NCI-H345 (cell line): Measurements from ENCODE around the gene IL1R2.
"Not testable (repeated sequence)": the region's sequence is repeated elsewhere in the genome, so short reads cannot be mapped to it uniquely, and the experiment has no call there.

Source experiments
- DNase-seq: peaks from one replicate; lab custom pipeline; 2025; lab: John Stamatoyannopoulos, UW

The IL1R2 gene

GRCh38 chr2:102000012-102000411, 8.3 kb downstream of the IL1R2 start:
- no peak for DNase-seq

- DNase-seq = no peak
These were observed 9.3 kb downstream of the IL1R2 start for GRCh38 chr2:102000813-102001766.

- DNase-seq = peak; percentile 17
These were observed 10.0 kb downstream of the IL1R2 start for GRCh38 chr2:102001767-102002142.

- DNase-seq = no peak
These were observed 10.5 kb downstream of the IL1R2 start for GRCh38 chr2:102002228-102002627.

- not testable (repeated sequence) for DNase-seq
These were observed 11.1 kb downstream of the IL1R2 start for GRCh38 chr2:102002909-102003308.

GRCh38 chr2:102003696-102004095, 11.9 kb downstream of the IL1R2 start:
- no peak for DNase-seq

- DNase-seq = no peak
These were observed 12.8 kb downstream of the IL1R2 start for GRCh38 chr2:102004581-102004980.

GRCh38 chr2:102005449-102005848, 13.7 kb downstream of the IL1R2 start:
- no peak for DNase-seq

GRCh38 chr2:102005989-102006885, 14.5 kb downstream of the IL1R2 start:
- DNase-seq = no peak

- DNase-seq = no peak
These were observed 15.1 kb downstream of the IL1R2 start for GRCh38 chr2:102006886-102007278.

GRCh38 chr2:102008490-102008889, 16.7 kb downstream of the IL1R2 start:
- DNase-seq = no peak

GRCh38 chr2:102009557-102009956, 17.8 kb downstream of the IL1R2 start:
- DNase-seq = no peak

- no peak for DNase-seq
These were observed 19.1 kb downstream of the IL1R2 start for GRCh38 chr2:102010902-102011301.

GRCh38 chr2:102012061-102012614, 20.4 kb downstream of the IL1R2 start:
- DNase-seq = no peak

- DNase-seq = no peak
These were observed 21.7 kb downstream of the IL1R2 start for GRCh38 chr2:102013206-102014040.

- DNase-seq = no peak
These were observed 22.2 kb downstream of the IL1R2 start for GRCh38 chr2:102014041-102014345.

GRCh38 chr2:102015399-102015798, 23.6 kb downstream of the IL1R2 start:
- DNase-seq = no peak

- no peak for DNase-seq
These were observed 24.7 kb downstream of the IL1R2 start for GRCh38 chr2:102016399-102016955.

- DNase-seq = no peak
These were observed 27.2 kb downstream of the IL1R2 start for GRCh38 chr2:102018823-102019445.

- peak; percentile 63 for DNase-seq
These were observed 28.9 kb downstream of the IL1R2 start for GRCh38 chr2:102020596-102021170.

GRCh38 chr2:102021779-102022178, 30.0 kb downstream of the IL1R2 start:
- no peak for DNase-seq
